Hepatocyte (in vitro differentiated cells): ENCODE data around the gene CNDP1. TPM values are rescaled to one million over a fixed set of nuclear protein-coding genes. Genes with fewer than 3 reads are reported as not detected.

Experiments used
- DNase-seq: peaks from one replicate; pipeline ENCODE4 v3.0.0-alpha.2; 2016; ENCODE audit warnings: low spot score
- H2AFZ ChIP-seq: fragments of 200-600 bp; sonication (generic); 2 replicates; pipeline ENCODE4 v1.6.0; 2016; ENCODE audit warnings: antibody characterized with exemption, mild to moderate bottlenecking
- H3K27ac ChIP-seq: fragments of 200-600 bp; sonication (generic); 2 replicates; pipeline ENCODE4 v1.5.1; 2016; ENCODE audit warnings: mild to moderate bottlenecking
- H3K27me3 ChIP-seq: fragments of 200-600 bp; sonication (generic); 2 replicates; pipeline ENCODE4 v1.6.1; 2016
- H3K36me3 ChIP-seq: fragments of 200-600 bp; sonication (generic); replicated peaks from 2 replicates; pipeline ENCODE4 v1.5.1; 2016; ENCODE audit warnings: low read depth; ENCODE audit not compliant: insufficient read depth
- H3K4me1 ChIP-seq: fragments of 200-600 bp; sonication (generic); 2 replicates; pipeline ENCODE4 v1.5.1; 2016; ENCODE audit warnings: mild to moderate bottlenecking, moderate library complexity; ENCODE audit not compliant: insufficient read depth
- H3K4me2 ChIP-seq: fragments of 200-600 bp; sonication (generic); 2 replicates; pipeline ENCODE4 v1.6.0; 2016
- H3K4me3 ChIP-seq: fragments of 200-600 bp; sonication (generic); 2 replicates; pipeline ENCODE4 v1.5.1; 2016; ENCODE audit warnings: mild to moderate bottlenecking
- H3K79me2 ChIP-seq: fragments of 200-600 bp; sonication (generic); 2 replicates; pipeline ENCODE4 v1.6.0; 2017; ENCODE audit warnings: mild to moderate bottlenecking
- H3K9me2 ChIP-seq: fragments of 200-600 bp; sonication (generic); replicated peaks from 2 replicates; pipeline ENCODE4 v1.6.0; 2017; ENCODE audit warnings: mild to moderate bottlenecking; ENCODE audit not compliant: insufficient read depth
- H3K9me3 ChIP-seq: fragments of 200-600 bp; sonication (generic); 2 replicates; pipeline ENCODE4 v1.5.1; 2016; ENCODE audit warnings: low read depth, mild to moderate bottlenecking
- H4K20me1 ChIP-seq: fragments of 200-600 bp; sonication (generic); 2 replicates; pipeline ENCODE4 v1.6.0; 2016; ENCODE audit warnings: mild to moderate bottlenecking; ENCODE audit not compliant: insufficient read depth, poor library complexity, severe bottlenecking
- EZH2 ChIP-seq: fragments of 200-600 bp; sonication (generic); IDR thresholded peaks from 2 replicates; pipeline ENCODE4 v1.6.1; 2016; ENCODE audit warnings: antibody characterized with exemption, mild to moderate bottlenecking, borderline replicate concordance
- EZH2phosphoT487 ChIP-seq: fragments of 200-600 bp; sonication (generic); IDR thresholded peaks from one replicate; pipeline ENCODE4 v1.6.1; 2018; ENCODE audit warnings: antibody characterized with exemption, mild to moderate bottlenecking, low read depth, moderate library complexity; ENCODE audit not compliant: unreplicated experiment, severe bottlenecking
- WGBS: methylation state at CpG from one replicate; pipeline ENCODE4 v1.1.6; 2016; ENCODE audit warnings: low lambda C conversion rate; ENCODE audit errors: missing lambda C conversion rate; 5-methylcytosine and 5-hydroxymethylcytosine counted together
- polyA plus RNA-seq: library from polyadenylated mRNA; unstranded; fragments of >200 nt; fragmentation: Nextera tagmentation; extraction: Ambion mirVana; gene quantifications from 2 replicates; pipeline ENCODE4 v1.2.1, GENCODE V29; 2016
- total RNA-seq: library from RNA; depleted of rRNA; stranded (reverse); fragments of >200 nt; gene quantifications from 2 replicates; pipeline ENCODE4 v1.2.3, GENCODE V29; 2014
- TF ChIP-seq, protein P1 (sequence below): fragments of 200-600 bp; sonication (generic); IDR thresholded peaks from 2 replicates; pipeline ENCODE4 v1.5.1; 2016; ENCODE audit warnings: antibody characterized with exemption, mild to moderate bottlenecking; ENCODE audit not compliant: poor library complexity

Gene CNDP1
- total and polyA plus RNA-seq, 2 experiments from 2014 or later, result 0.74 TPM; not detected in 1

DNA sequence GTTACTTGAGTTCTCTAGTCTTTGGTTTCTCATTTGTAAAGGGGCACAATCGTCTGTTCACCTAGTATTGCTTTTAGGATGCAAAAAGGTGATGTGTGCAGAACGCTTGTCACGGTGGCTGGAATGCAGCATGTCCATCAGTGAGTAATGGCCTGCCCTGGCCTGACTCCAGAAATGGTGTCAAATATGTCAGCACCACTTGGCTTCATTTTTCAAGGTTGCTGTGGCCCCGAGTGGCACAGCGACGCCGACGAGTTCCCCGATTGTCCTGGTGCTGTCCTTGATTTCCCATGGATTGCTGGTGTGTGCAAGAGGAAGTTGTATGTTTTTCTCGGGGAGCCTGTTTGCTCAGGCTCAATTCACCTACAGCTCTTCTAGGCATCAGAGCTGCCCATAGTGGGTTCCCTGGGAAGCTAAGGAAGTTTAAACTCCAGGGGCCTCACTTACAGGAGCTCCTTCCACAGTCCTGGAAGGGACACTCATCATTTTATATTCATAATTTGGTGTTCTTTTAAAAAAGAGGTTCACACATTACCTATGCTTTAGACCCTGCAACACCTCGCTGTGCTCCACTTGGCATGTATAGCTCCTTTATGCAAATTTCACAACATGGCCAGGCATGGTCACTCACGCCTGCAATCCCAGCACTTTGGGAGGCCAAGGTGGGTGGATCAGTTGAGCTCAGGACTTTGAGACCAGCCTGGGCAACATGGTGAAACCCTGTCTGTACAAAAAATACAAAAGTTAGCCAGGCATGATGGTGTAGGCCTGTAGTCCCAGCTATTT is 37.8 kb downstream of the CNDP1 start:
- no peaks in the 10 kb centered on the region for H3K9me3 ChIP-seq
- no peak overlapping the region for H3K27ac ChIP-seq
- H3K27me3 ChIP-seq, result no peaks in the 10 kb centered on the region
- H3K4me1 ChIP-seq, result peaks cover 4% of the 10 kb centered on the region
- WGBS, result 92% methylated on average over 12 of the region's 12 CpGs
- H3K4me3 ChIP-seq, result no peak overlapping the region
- H2AFZ ChIP-seq, result no peak overlapping the region
- TF ChIP-seq, protein P1, sequence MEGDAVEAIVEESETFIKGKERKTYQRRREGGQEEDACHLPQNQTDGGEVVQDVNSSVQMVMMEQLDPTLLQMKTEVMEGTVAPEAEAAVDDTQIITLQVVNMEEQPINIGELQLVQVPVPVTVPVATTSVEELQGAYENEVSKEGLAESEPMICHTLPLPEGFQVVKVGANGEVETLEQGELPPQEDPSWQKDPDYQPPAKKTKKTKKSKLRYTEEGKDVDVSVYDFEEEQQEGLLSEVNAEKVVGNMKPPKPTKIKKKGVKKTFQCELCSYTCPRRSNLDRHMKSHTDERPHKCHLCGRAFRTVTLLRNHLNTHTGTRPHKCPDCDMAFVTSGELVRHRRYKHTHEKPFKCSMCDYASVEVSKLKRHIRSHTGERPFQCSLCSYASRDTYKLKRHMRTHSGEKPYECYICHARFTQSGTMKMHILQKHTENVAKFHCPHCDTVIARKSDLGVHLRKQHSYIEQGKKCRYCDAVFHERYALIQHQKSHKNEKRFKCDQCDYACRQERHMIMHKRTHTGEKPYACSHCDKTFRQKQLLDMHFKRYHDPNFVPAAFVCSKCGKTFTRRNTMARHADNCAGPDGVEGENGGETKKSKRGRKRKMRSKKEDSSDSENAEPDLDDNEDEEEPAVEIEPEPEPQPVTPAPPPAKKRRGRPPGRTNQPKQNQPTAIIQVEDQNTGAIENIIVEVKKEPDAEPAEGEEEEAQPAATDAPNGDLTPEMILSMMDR, result no peak
- no peak for TF ChIP-seq EZH2
- no peak for TF ChIP-seq EZH2phosphoT487
- no peaks in the 10 kb centered on the region for H4K20me1 ChIP-seq
- DNase-seq, result no peak
- no peak overlapping the region for H3K4me2 ChIP-seq
- H3K79me2 ChIP-seq, result no peaks in the 10 kb centered on the region
- H3K9me2 ChIP-seq, result no peaks in the 10 kb centered on the region
- no peaks in the 10 kb centered on the region for H3K36me3 ChIP-seq

DNA sequence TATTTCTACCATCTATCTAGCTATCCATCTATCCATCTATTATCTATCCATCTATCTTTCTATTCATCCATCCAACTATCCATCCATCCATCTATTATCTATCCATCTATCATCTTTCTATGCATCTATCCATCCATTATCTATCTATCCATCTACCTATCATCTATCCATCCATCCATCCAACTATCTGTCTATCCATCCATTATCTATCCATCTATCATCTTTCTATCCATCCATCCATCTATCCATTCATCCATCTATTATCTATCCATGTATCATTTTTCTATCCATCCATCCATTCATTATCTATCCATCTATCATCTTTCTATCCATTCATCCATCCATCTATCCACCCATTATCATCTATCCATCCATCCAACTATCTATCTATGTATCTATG is 38.8 kb downstream of the CNDP1 start:
- no peak for DNase-seq
- Histone ChIP-seq H3K27ac (no peak overlapping the region), H3K4me3 (no peak overlapping the region), H3K9me3 (no peaks in the 10 kb centered on the region), H4K20me1 (no peaks in the 10 kb centered on the region), H3K27me3 (no peaks in the 10 kb centered on the region), H3K36me3 (no peaks in the 10 kb centered on the region), H3K4me1 (peaks cover 4% of the 10 kb centered on the region), H2AFZ (no peak overlapping the region), H3K79me2 (no peaks in the 10 kb centered on the region), H3K9me2 (no peaks in the 10 kb centered on the region), H3K4me2 (no peak overlapping the region)
- TF ChIP-seq EZH2phosphoT487 (no peak), EZH2 (no peak)
- TF ChIP-seq, protein P1, result no peak

DNA sequence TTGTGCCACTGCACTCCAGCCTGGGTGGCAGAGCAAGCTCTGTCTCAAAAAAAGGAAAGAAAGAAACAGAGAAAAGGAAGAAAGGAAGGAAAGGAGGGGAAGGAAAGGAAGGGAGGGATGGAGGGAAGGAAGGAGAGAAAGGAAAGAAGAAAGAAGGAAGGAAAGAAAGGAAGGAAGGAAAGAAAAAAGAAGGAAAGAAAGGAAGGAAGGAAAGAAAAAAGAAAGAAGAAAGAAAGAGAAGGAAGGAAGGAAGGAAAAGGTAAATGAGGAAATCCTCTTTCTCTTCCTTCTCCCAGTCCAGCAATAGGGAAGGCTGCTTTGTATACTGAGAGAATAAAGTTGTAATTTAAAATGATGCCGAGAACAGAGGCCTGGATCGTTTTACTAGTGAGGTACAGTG is 40.6 kb downstream of the CNDP1 start:
- Histone ChIP-seq H3K27ac (no peak overlapping the region), H3K27me3 (no peaks in the 10 kb centered on the region), H3K4me3 (no peak overlapping the region), H3K9me2 (no peaks in the 10 kb centered on the region), H3K4me1 (peaks cover 4% of the 10 kb centered on the region), H3K36me3 (no peaks in the 10 kb centered on the region), H2AFZ (no peak overlapping the region), H3K9me3 (no peaks in the 10 kb centered on the region), H3K4me2 (no peak overlapping the region), H4K20me1 (no peaks in the 10 kb centered on the region), H3K79me2 (no peaks in the 10 kb centered on the region)
- DNase-seq, result no peak
- WGBS, result 63% methylated on average over 2 of the region's 2 CpGs
- TF ChIP-seq EZH2 (no peak), EZH2phosphoT487 (no peak)
- TF ChIP-seq, protein P1, result no peak
